HEK293 (cell line): ENCODE results near the gene DEPDC5.

Experiments
- CTCF ChIP-seq: fragments of 450-650 bp; formaldehyde crosslinking; IDR thresholded peaks from 2 replicates; pipeline ENCODE4 v1.5.1; 2016; ENCODE audit warnings: missing biosample characterization, missing genetic modification characterization
- GLI2 ChIP-seq: fragments of 450-650 bp; formaldehyde crosslinking; IDR thresholded peaks from 2 replicates; pipeline ENCODE4; 2017; ENCODE audit warnings: missing biosample characterization, missing genetic modification characterization, low read depth, borderline replicate concordance
- KLF10 ChIP-seq: fragments of 450-650 bp; IDR thresholded peaks from 2 replicates; pipeline ENCODE4 v1.5.1; 2018; ENCODE audit warnings: missing biosample characterization, mild to moderate bottlenecking, missing genetic modification characterization
- KLF9 ChIP-seq: fragments of 450-650 bp; formaldehyde crosslinking; IDR thresholded peaks from 2 replicates; pipeline ENCODE4 v1.5.1; 2016; ENCODE audit warnings: missing biosample characterization, missing genetic modification characterization, low read depth
- SALL2 ChIP-seq: fragments of 450-650 bp; formaldehyde crosslinking; IDR thresholded peaks from 2 replicates; pipeline ENCODE4 v1.5.0; 2017; ENCODE audit warnings: missing biosample characterization, mild to moderate bottlenecking, missing genetic modification characterization, borderline replicate concordance
- ZFP37 ChIP-seq: fragments of 450-650 bp; formaldehyde crosslinking; IDR thresholded peaks from 2 replicates; pipeline ENCODE4 v1.5.1; 2016; ENCODE audit warnings: missing biosample characterization, missing genetic modification characterization
- ZNF248 ChIP-seq: fragments of 450-650 bp; formaldehyde crosslinking; IDR thresholded peaks from 2 replicates; pipeline ENCODE4 v1.5.1; 2017; ENCODE audit warnings: missing biosample characterization, missing genetic modification characterization
- ZNF513 ChIP-seq: fragments of 450-650 bp; IDR thresholded peaks from 2 replicates; pipeline ENCODE4 v1.5.1; 2018; ENCODE audit warnings: missing biosample characterization, missing genetic modification characterization
- ZNF768 ChIP-seq: fragments of 450-650 bp; formaldehyde crosslinking; IDR thresholded peaks from 2 replicates; pipeline ENCODE4 v1.5.1; 2018; ENCODE audit warnings: missing biosample characterization, mild to moderate bottlenecking, missing genetic modification characterization
- TF ChIP-seq, protein P1 (sequence below): fragments of 450-650 bp; formaldehyde crosslinking; IDR thresholded peaks from 2 replicates; pipeline ENCODE4 v1.5.1; 2016; ENCODE audit warnings: missing biosample characterization, missing genetic modification characterization
- TF ChIP-seq, protein P2 (sequence below): fragments of 450-650 bp; formaldehyde crosslinking; IDR thresholded peaks from 2 replicates; pipeline ENCODE4 v1.5.1; 2016; ENCODE audit warnings: missing biosample characterization, missing genetic modification characterization

GRCh38 chr22:31945971-31946680 lies 192.3 kb downstream of the DEPDC5 start:
- TF ChIP-seq ZFP37 (no peak), SALL2 (tag by site-specific recombination) (no peak), CTCF (tag by site-specific recombination) (no peak), ZNF768 (tag by site-specific recombination) (no peak), GLI2 (tag by site-specific recombination) (no peak), KLF10 (no peak), ZNF513 (tag by site-specific recombination) (no peak), ZNF248 (tag by site-specific recombination) (no peak), KLF9 (tag by site-specific recombination) (no peak)
- TF ChIP-seq, protein P1, sequence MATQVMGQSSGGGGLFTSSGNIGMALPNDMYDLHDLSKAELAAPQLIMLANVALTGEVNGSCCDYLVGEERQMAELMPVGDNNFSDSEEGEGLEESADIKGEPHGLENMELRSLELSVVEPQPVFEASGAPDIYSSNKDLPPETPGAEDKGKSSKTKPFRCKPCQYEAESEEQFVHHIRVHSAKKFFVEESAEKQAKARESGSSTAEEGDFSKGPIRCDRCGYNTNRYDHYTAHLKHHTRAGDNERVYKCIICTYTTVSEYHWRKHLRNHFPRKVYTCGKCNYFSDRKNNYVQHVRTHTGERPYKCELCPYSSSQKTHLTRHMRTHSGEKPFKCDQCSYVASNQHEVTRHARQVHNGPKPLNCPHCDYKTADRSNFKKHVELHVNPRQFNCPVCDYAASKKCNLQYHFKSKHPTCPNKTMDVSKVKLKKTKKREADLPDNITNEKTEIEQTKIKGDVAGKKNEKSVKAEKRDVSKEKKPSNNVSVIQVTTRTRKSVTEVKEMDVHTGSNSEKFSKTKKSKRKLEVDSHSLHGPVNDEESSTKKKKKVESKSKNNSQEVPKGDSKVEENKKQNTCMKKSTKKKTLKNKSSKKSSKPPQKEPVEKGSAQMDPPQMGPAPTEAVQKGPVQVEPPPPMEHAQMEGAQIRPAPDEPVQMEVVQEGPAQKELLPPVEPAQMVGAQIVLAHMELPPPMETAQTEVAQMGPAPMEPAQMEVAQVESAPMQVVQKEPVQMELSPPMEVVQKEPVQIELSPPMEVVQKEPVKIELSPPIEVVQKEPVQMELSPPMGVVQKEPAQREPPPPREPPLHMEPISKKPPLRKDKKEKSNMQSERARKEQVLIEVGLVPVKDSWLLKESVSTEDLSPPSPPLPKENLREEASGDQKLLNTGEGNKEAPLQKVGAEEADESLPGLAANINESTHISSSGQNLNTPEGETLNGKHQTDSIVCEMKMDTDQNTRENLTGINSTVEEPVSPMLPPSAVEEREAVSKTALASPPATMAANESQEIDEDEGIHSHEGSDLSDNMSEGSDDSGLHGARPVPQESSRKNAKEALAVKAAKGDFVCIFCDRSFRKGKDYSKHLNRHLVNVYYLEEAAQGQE (tag by site-specific recombination): no peak
- TF ChIP-seq, protein P2, sequence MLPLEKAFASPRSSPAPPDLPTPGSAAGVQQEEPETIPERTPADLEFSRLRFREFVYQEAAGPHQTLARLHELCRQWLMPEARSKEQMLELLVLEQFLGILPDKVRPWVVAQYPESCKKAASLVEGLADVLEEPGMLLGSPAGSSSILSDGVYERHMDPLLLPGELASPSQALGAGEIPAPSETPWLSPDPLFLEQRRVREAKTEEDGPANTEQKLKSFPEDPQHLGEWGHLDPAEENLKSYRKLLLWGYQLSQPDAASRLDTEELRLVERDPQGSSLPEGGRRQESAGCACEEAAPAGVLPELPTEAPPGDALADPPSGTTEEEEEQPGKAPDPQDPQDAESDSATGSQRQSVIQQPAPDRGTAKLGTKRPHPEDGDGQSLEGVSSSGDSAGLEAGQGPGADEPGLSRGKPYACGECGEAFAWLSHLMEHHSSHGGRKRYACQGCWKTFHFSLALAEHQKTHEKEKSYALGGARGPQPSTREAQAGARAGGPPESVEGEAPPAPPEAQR (tag by site-specific recombination): no peak
